NCI-H524 treated with DMSO at 0.1 percent for 48 hours (cell line): ENCODE results near the gene KAZN.

Experiments used
- DNase-seq: peaks from one replicate; lab custom pipeline; 2025; lab: John Stamatoyannopoulos, UW

KAZN gene

GRCh38 chr1:14825396-14825795 lies 226.9 kb downstream of the KAZN start:
- no peak for DNase-seq

- no peak for DNase-seq
Measured at GRCh38 chr1:14826172-14826636, 227.7 kb downstream of the KAZN start.

- no peak for DNase-seq
Measured at GRCh38 chr1:14826731-14827326, 228.3 kb downstream of the KAZN start.

GRCh38 chr1:14827870-14828269 lies 229.4 kb downstream of the KAZN start:
- DNase-seq = no peak

- no peak for DNase-seq
Measured at GRCh38 chr1:14828665-14829064, 230.2 kb downstream of the KAZN start.

- no peak for DNase-seq
Measured at GRCh38 chr1:14835725-14836124, 237.2 kb downstream of the KAZN start.

GRCh38 chr1:14836426-14837140 lies 238.1 kb downstream of the KAZN start:
- no peak for DNase-seq

- DNase-seq = no peak
Measured at GRCh38 chr1:14840374-14840773, 241.9 kb downstream of the KAZN start.

- no peak for DNase-seq
Measured at GRCh38 chr1:14841456-14841855, 243.0 kb downstream of the KAZN start.

GRCh38 chr1:14841951-14842350 lies 243.5 kb downstream of the KAZN start:
- DNase-seq = no peak

- no peak for DNase-seq
Measured at GRCh38 chr1:14842361-14842760, 243.9 kb downstream of the KAZN start.

GRCh38 chr1:14842891-14843290 lies 244.4 kb downstream of the KAZN start:
- no peak for DNase-seq

GRCh38 chr1:14843525-14843924 lies 245.0 kb downstream of the KAZN start:
- DNase-seq = no peak

- no peak for DNase-seq
Measured at GRCh38 chr1:14844356-14844755, 245.9 kb downstream of the KAZN start.

- no peak for DNase-seq
Measured at GRCh38 chr1:14844923-14845617, 246.6 kb downstream of the KAZN start.

GRCh38 chr1:14845851-14846250 lies 247.4 kb downstream of the KAZN start:
- no peak for DNase-seq

- no peak for DNase-seq
Measured at GRCh38 chr1:14846688-14847087, 248.2 kb downstream of the KAZN start.

GRCh38 chr1:14848203-14848602 lies 249.7 kb downstream of the KAZN start:
- no peak for DNase-seq

GRCh38 chr1:14848625-14849024 lies 250.1 kb downstream of the KAZN start:
- no peak for DNase-seq

- no peak for DNase-seq
Measured at GRCh38 chr1:14849038-14849437, 250.6 kb downstream of the KAZN start.

- no peak for DNase-seq
Measured at GRCh38 chr1:14850563-14850962, 252.1 kb downstream of the KAZN start.

- DNase-seq = no peak
Measured at GRCh38 chr1:14851760-14852159, 253.3 kb downstream of the KAZN start.

GRCh38 chr1:14852291-14852690 lies 253.8 kb downstream of the KAZN start:
- DNase-seq = no peak
